Astrocyte of the cerebellum (primary cell): Measurements from ENCODE around the gene LIMS1.

Source experiments
- DNase-seq: peaks from one replicate; pipeline ENCODE4 v3.0.0-alpha.2; 2011; ENCODE audit warnings: low read depth
- H3K4me3 ChIP-seq: 2 replicates; pipeline ENCODE4 v1.5.1; 2011; ENCODE audit warnings: mild to moderate bottlenecking, low read depth, low read length, moderate library complexity
- in situ Hi-C: cut with HindIII; loops from 2 replicates; pipeline ENCODE4 v1.10.0; 2017; ENCODE audit warnings: low sequenced_read_pairs
- TF ChIP-seq, protein P1 (sequence below): IDR thresholded peaks from 2 replicates; pipeline ENCODE4 v1.5.1; 2012; ENCODE audit warnings: low read length, low read depth, moderate library complexity, mild to moderate bottlenecking; ENCODE audit errors: missing control alignments

The LIMS1 gene

GRCh38 chr2:108577099-108577498 lies 42.8 kb downstream of the LIMS1 start:
- no peak overlapping the region for H3K4me3 ChIP-seq
- in situ Hi-C loops = no loop called here
- TF ChIP-seq, protein P1, sequence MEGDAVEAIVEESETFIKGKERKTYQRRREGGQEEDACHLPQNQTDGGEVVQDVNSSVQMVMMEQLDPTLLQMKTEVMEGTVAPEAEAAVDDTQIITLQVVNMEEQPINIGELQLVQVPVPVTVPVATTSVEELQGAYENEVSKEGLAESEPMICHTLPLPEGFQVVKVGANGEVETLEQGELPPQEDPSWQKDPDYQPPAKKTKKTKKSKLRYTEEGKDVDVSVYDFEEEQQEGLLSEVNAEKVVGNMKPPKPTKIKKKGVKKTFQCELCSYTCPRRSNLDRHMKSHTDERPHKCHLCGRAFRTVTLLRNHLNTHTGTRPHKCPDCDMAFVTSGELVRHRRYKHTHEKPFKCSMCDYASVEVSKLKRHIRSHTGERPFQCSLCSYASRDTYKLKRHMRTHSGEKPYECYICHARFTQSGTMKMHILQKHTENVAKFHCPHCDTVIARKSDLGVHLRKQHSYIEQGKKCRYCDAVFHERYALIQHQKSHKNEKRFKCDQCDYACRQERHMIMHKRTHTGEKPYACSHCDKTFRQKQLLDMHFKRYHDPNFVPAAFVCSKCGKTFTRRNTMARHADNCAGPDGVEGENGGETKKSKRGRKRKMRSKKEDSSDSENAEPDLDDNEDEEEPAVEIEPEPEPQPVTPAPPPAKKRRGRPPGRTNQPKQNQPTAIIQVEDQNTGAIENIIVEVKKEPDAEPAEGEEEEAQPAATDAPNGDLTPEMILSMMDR = no peak
- DNase-seq = no peak

DNA sequence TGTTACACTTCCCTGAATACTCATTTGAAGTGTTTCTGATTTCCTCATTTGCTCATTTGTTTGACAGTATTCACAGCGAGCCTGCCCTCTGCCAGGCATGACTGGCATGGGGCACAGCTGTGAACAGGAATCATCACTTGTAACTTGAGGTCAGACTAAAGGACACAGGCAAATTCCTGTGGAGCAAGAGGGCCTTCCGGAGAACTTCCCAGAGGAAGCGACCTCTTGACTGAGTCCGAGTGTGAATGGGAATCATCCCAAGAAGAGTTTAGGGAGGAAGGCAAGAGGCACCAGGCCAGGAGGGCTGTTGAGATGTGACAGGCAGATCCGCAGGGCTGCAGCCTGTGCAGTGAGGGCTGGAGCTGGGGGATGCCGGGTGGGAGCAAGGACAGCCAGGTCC lies 45.4 kb downstream of the LIMS1 start:
- TF ChIP-seq, protein P1 = no peak
- in situ Hi-C loops = no loop called here
- H3K4me3 ChIP-seq = no peak overlapping the region
- no peak for DNase-seq

DNA sequence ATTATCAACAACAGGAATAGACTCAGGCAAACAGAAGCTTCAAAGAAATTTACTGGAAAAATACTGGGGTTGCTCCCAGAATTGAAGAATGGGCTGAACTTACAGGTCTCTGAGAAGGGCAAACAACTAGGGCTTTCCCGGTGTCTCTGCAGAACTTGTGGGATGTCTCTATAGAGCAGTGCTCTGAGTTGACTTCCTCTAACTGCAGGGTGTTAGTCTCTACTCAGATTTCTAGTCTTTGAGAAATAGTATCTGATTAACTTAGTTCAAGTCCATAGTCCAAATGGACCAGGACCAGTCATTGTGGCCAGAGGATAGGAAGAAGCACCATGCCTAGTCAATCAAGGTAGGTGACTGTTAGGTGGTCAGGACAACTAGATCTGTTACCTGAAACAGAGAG lies 45.8 kb downstream of the LIMS1 start:
- H3K4me3 ChIP-seq = no peak overlapping the region
- in situ Hi-C loops = no loop called here
- no peak for DNase-seq
- TF ChIP-seq, protein P1 = no peak

- peak; percentile 79 for DNase-seq
- in situ Hi-C loops = no loop called here
- H3K4me3 ChIP-seq = no peak overlapping the region
- TF ChIP-seq, protein P1 = peak; percentile 76
Observed at GRCh38 chr2:108583903-108584520, 49.7 kb downstream of the LIMS1 start.

GRCh38 chr2:108585436-108585835 lies 51.2 kb downstream of the LIMS1 start:
- in situ Hi-C loops = no loop called here
- DNase-seq = no peak
- TF ChIP-seq, protein P1 = no peak
- H3K4me3 ChIP-seq = no peak overlapping the region

DNA sequence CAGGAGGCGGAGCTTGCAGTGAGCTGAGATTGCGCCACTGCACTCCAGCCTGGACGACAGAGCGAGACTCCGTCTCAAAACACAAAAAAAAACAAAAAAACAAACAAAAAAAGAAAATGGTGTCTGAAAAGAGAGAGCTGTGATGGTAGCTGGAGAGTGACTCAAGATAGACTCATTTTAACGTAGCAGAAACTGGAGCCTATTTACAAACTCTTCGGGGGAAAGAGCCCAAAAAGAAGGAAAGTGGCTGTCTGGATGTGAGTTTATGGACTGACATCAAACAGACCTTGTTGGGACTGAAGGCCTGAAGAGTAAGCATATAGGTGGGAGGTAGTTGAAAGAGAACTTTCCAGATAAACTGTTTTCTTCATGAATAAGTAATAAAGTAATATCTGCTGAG lies 51.8 kb downstream of the LIMS1 start:
- H3K4me3 ChIP-seq = no peak overlapping the region
- no peak for DNase-seq
- in situ Hi-C loops = no loop called here
- TF ChIP-seq, protein P1 = no peak
